H9 (cell line): ENCODE results near the gene CFHR2. TPM values are rescaled to one million over a fixed set of nuclear protein-coding genes. Genes with fewer than 3 reads are reported as not detected.

Experiments used
- DNase-seq: peaks from one replicate; pipeline ENCODE4 v3.0.0-alpha.2; 2017
- H2AFZ ChIP-seq: one replicate; pipeline ENCODE4 v1.6.1; 2013; ENCODE audit warnings: mild to moderate bottlenecking, low read length, control low read depth, moderate library complexity
- H2AK5ac ChIP-seq: 2 replicates; pipeline ENCODE4 v1.6.1; 2013; ENCODE audit warnings: low read length, control low read depth, mixed read lengths; ENCODE audit not compliant: insufficient read length
- H2BK120ac ChIP-seq: one replicate; pipeline ENCODE4 v1.6.1; 2013; ENCODE audit warnings: low read depth, mild to moderate bottlenecking, low read length, control low read depth, inconsistent platforms; ENCODE audit not compliant: poor library complexity, severe bottlenecking
- H2BK12ac ChIP-seq: 2 replicates; pipeline ENCODE4 v1.6.1; 2013; ENCODE audit warnings: low read length, control low read depth, mixed read lengths, low read depth; ENCODE audit not compliant: insufficient read length
- H2BK15ac ChIP-seq: 2 replicates; pipeline ENCODE4 v1.6.1; 2013; ENCODE audit warnings: low read depth, low read length, control low read depth
- H2BK20ac ChIP-seq: one replicate; pipeline ENCODE4 v1.6.1; 2013; ENCODE audit warnings: low read depth, mild to moderate bottlenecking, low read length, control low read depth, inconsistent platforms; ENCODE audit not compliant: poor library complexity, severe bottlenecking
- H2BK5ac ChIP-seq: 2 replicates; pipeline ENCODE4 v1.6.1; 2013; ENCODE audit warnings: low read length, control low read depth, mixed read lengths; ENCODE audit not compliant: insufficient read length
- H3K14ac ChIP-seq: 2 replicates; pipeline ENCODE4 v1.6.1; 2013; ENCODE audit warnings: low read length, control low read depth; ENCODE audit not compliant: insufficient read depth
- H3K18ac ChIP-seq: 2 replicates; pipeline ENCODE4 v1.6.1; 2013; ENCODE audit warnings: low read depth, mild to moderate bottlenecking, mixed read lengths, low read length, control low read depth; ENCODE audit not compliant: insufficient read length
- H3K23ac ChIP-seq: 2 replicates; pipeline ENCODE4 v1.6.1; 2013; ENCODE audit warnings: low read length, control low read depth, mixed read lengths, low read depth; ENCODE audit not compliant: insufficient read length
- H3K23me2 ChIP-seq: 2 replicates; pipeline ENCODE4 v1.6.1; 2013; ENCODE audit warnings: low read depth, mild to moderate bottlenecking, mixed read lengths, low read length, control low read depth; ENCODE audit not compliant: insufficient read length, poor library complexity, severe bottlenecking
- H3K27ac ChIP-seq: 2 replicates; pipeline ENCODE4 v1.5.1; 2013; ENCODE audit warnings: low read length, control low read depth, mixed read lengths, low read depth; ENCODE audit not compliant: insufficient read length
- H3K27me3 ChIP-seq: 2 replicates; pipeline ENCODE4 v1.6.1; 2013; ENCODE audit warnings: low read length, control low read depth, inconsistent platforms; ENCODE audit not compliant: insufficient read depth
- H3K4ac ChIP-seq: 2 replicates; pipeline ENCODE4 v1.6.1; 2013; ENCODE audit warnings: low read depth, mild to moderate bottlenecking, control low read depth, inconsistent platforms, low read length, moderate library complexity
- H3K4me1 ChIP-seq: 2 replicates; pipeline ENCODE4 v1.6.1; 2013; ENCODE audit warnings: low read length, control low read depth, inconsistent platforms; ENCODE audit not compliant: insufficient read depth
- H3K4me2 ChIP-seq: 2 replicates; pipeline ENCODE4 v1.6.1; 2013; ENCODE audit warnings: low read length, control low read depth, mixed read lengths; ENCODE audit not compliant: insufficient read length, insufficient read depth
- H3K56ac ChIP-seq: 2 replicates; pipeline ENCODE4 v1.6.1; 2013; ENCODE audit warnings: low read depth, mild to moderate bottlenecking, mixed read lengths, low read length, control low read depth; ENCODE audit not compliant: insufficient read length
- H3K79me1 ChIP-seq: 2 replicates; pipeline ENCODE4 v1.6.1; 2013; ENCODE audit warnings: low read depth, mild to moderate bottlenecking, moderate library complexity, low read length, control low read depth, inconsistent platforms; ENCODE audit not compliant: insufficient read depth, poor library complexity, severe bottlenecking
- H3K79me2 ChIP-seq: 2 replicates; pipeline ENCODE4 v1.6.1; 2013; ENCODE audit warnings: low read length, control low read depth, inconsistent platforms; ENCODE audit not compliant: insufficient read depth
- H3K9ac ChIP-seq: 2 replicates; pipeline ENCODE4 v1.6.1; 2013; ENCODE audit warnings: low read length, control low read depth, mixed read lengths; ENCODE audit not compliant: insufficient read length; ENCODE audit errors: extremely low read depth
- H3K9me3 ChIP-seq: one replicate; pipeline ENCODE4 v1.6.1; 2013; ENCODE audit warnings: low read depth, low read length, inconsistent platforms; ENCODE audit not compliant: control insufficient read depth
- H3T11ph ChIP-seq: one replicate; pipeline ENCODE4 v1.6.1; 2013; ENCODE audit warnings: mild to moderate bottlenecking, low read length, control low read depth, inconsistent platforms
- H4K20me1 ChIP-seq: one replicate; pipeline ENCODE4 v1.6.1; 2013; ENCODE audit not compliant: control insufficient read depth, insufficient read length, insufficient read depth
- H4K5ac ChIP-seq: 2 replicates; pipeline ENCODE4 v1.6.1; 2013; ENCODE audit warnings: low read depth, mild to moderate bottlenecking, mixed read lengths, low read length, control low read depth; ENCODE audit not compliant: insufficient read length
- H4K8ac ChIP-seq: replicated peaks from 2 replicates; pipeline ENCODE4 v1.6.1; 2013; ENCODE audit warnings: low read length, control low read depth, mixed read lengths, low read depth; ENCODE audit not compliant: insufficient read length
- H4K91ac ChIP-seq: 2 replicates; pipeline ENCODE4 v1.6.1; 2013; ENCODE audit warnings: low read depth, mild to moderate bottlenecking, moderate library complexity, mixed read lengths, low read length, control low read depth; ENCODE audit not compliant: insufficient read length
- H3K27ac Mint-ChIP-seq, 3 experiments: 2 replicates in 2 of 3; 3 replicates in 1 of 3; pipeline ENCODE4 v1.8.0; 2020 to 2021; ENCODE audit warnings: mixed read lengths in 3 of 3, mild to moderate bottlenecking in 1 of 3, moderate library complexity in 1 of 3
- H3K27me3 Mint-ChIP-seq: 2 replicates; pipeline ENCODE4 v1.8.0; 2021; ENCODE audit warnings: low read depth, mild to moderate bottlenecking, moderate library complexity, mixed read lengths
- H3K36me3 Mint-ChIP-seq, 3 experiments: 2 replicates in 2 of 3; 3 replicates in 1 of 3; pipeline ENCODE4 v1.8.0; 2020 to 2021; ENCODE audit warnings: low read depth in 3 of 3, mixed read lengths in 3 of 3; ENCODE audit not compliant: insufficient read depth in 1 of 3
- H3K4me1 Mint-ChIP-seq, 2 experiments: 2 replicates each; pipeline ENCODE4 v1.8.0; 2020; ENCODE audit warnings: mixed read lengths in 2 of 2
- H3K4me3 Mint-ChIP-seq, 2 experiments: 2 replicates in 1 of 2; 3 replicates in 1 of 2; pipeline ENCODE4 v1.8.0; 2020 to 2021; ENCODE audit warnings: mild to moderate bottlenecking in 2 of 2, mixed read lengths in 2 of 2, moderate library complexity in 1 of 2
- H3K9me3 Mint-ChIP-seq, 2 experiments: 2 replicates in 1 of 2; 3 replicates in 1 of 2; pipeline ENCODE4 v1.8.0; 2020; ENCODE audit warnings: mild to moderate bottlenecking in 2 of 2, mixed read lengths in 2 of 2, moderate library complexity in 1 of 2
- WGBS: extraction: QIAGEN DNeasy Blood & Tissue Kit; methylation state at CpG from one replicate; pipeline ENCODE4 v1.1.7; 2013; ENCODE audit warnings: missing lambda C conversion rate, low lambda C conversion rate, mixed read lengths; ENCODE audit not compliant: insufficient read length; ENCODE audit errors: extremely low coverage; 5-methylcytosine and 5-hydroxymethylcytosine counted together
- total RNA-seq: library from RNA; stranded (reverse); gene quantifications from 2 replicates; pipeline ENCODE4 v1.2.1, GENCODE V29; 2021
- TF ChIP-seq, protein P1 (sequence below): fragments of 200-600 bp; sonication (generic); conservative IDR thresholded peaks from 3 replicates; pipeline ENCODE4 v1.8.0; 2021; ENCODE audit warnings: antibody characterized with exemption, mild to moderate bottlenecking

The CFHR2 gene
- total RNA-seq, 1 experiment from 2014 or later, result not detected

DNA sequence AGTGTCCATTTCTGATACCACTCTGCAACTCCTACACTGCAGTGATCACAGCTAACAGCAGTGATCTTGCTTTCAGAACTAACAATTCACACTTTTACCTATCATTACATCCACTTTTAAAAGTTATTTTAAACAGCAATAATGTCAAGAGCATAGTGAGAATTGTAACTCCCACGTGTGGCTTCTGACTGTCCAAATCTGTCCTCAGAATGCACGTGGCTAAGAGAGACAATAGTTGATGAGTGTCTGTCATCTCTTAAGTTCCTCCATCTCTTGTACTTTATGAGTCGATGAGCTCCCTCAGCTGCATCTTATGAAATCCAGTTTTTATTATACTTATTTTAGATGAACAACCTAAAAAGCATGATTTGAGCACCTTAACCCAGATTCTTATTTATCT, 17.3 kb downstream of the CFHR2 start:
- Histone ChIP-seq H3T11ph (no peak overlapping the region), H3K27ac (no peak overlapping the region), H3K4me2 (no peak overlapping the region), H4K8ac (no peak overlapping the region), H3K9ac (no peak overlapping the region), H3K79me1 (no peaks in the 10 kb centered on the region), H2BK12ac (no peak overlapping the region), H3K56ac (no peak overlapping the region), H3K23me2 (no peaks in the 10 kb centered on the region), H4K91ac (no peak overlapping the region), H4K5ac (no peak overlapping the region), H2AK5ac (no peak overlapping the region), H3K27me3 (no peaks in the 10 kb centered on the region), H3K4ac (no peak overlapping the region), H3K79me2 (no peaks in the 10 kb centered on the region), H3K23ac (no peak overlapping the region), H2AFZ (no peak overlapping the region), H2BK20ac (no peak overlapping the region), H4K20me1 (no peaks in the 10 kb centered on the region), H2BK15ac (no peak overlapping the region), H3K14ac (no peak overlapping the region), H2BK5ac (no peak overlapping the region), H2BK120ac (no peak overlapping the region), H3K9me3 (no peaks in the 10 kb centered on the region), H3K4me1 (no peaks in the 10 kb centered on the region), H3K18ac (no peak overlapping the region)
- Mint-ChIP-seq H3K4me1 (no peaks in the 10 kb centered on the region), H3K27ac (no peak overlapping the region), H3K36me3 (no peaks in the 10 kb centered on the region), H3K27me3 (no peaks in the 10 kb centered on the region), H3K4me3 (no peak overlapping the region), H3K9me3 (no peaks in the 10 kb centered on the region; a peak in 1 of 5 replicates)
- TF ChIP-seq, protein P1, sequence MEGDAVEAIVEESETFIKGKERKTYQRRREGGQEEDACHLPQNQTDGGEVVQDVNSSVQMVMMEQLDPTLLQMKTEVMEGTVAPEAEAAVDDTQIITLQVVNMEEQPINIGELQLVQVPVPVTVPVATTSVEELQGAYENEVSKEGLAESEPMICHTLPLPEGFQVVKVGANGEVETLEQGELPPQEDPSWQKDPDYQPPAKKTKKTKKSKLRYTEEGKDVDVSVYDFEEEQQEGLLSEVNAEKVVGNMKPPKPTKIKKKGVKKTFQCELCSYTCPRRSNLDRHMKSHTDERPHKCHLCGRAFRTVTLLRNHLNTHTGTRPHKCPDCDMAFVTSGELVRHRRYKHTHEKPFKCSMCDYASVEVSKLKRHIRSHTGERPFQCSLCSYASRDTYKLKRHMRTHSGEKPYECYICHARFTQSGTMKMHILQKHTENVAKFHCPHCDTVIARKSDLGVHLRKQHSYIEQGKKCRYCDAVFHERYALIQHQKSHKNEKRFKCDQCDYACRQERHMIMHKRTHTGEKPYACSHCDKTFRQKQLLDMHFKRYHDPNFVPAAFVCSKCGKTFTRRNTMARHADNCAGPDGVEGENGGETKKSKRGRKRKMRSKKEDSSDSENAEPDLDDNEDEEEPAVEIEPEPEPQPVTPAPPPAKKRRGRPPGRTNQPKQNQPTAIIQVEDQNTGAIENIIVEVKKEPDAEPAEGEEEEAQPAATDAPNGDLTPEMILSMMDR, result no peak
- DNase-seq, result no peak
- WGBS, result no CpG with 5 or more reads among the region's 3 CpGs
